Measurements from ENCODE around the gene NGFR.

Gene NGFR

GRCh38 chr17:49555495-49556222, 60.6 kb downstream of the NGFR start:
- Histone ChIP-seq H3K4me1 (ENCODE audit: control insufficient read depth, insufficient read depth, low read length, poor library complexity, severe bottlenecking) (no peaks in the 10 kb centered on the region), H3K4me3 (ENCODE audit: extremely low read depth, insufficient read depth, low read length, poor library complexity, severe bottlenecking) (no peak overlapping the region), H3K9me3 (ENCODE audit: control insufficient read depth, low read length) (no peaks in the 10 kb centered on the region), H3K36me3 (ENCODE audit: control insufficient read depth, insufficient read depth, low read length) (no peaks in the 10 kb centered on the region), H3K27ac (ENCODE audit: low read depth, low read length, severe bottlenecking) (no peak overlapping the region)
- 78 to 83% methylated on average over 14 to 17 of the region's 19 CpGs for WGBS, 2 experiments (ENCODE audit: insufficient coverage in 2 of 2)

- Histone ChIP-seq H3K4me3 (ENCODE audit: extremely low read depth, insufficient read depth, low read length, poor library complexity, severe bottlenecking) (no peak overlapping the region), H3K4me1 (ENCODE audit: control insufficient read depth, insufficient read depth, low read length, poor library complexity, severe bottlenecking) (no peaks in the 10 kb centered on the region), H3K9me3 (ENCODE audit: control insufficient read depth, low read length) (no peaks in the 10 kb centered on the region), H3K36me3 (ENCODE audit: control insufficient read depth, insufficient read depth, low read length) (no peaks in the 10 kb centered on the region), H3K27ac (ENCODE audit: low read depth, low read length, severe bottlenecking) (no peak overlapping the region)
- 11 to 17% methylated on average over 27 to 28 of the region's 30 CpGs for WGBS, 2 experiments (ENCODE audit: insufficient coverage in 2 of 2)
Observed at GRCh38 chr17:49556223-49556943, 61.3 kb downstream of the NGFR start.

- Histone ChIP-seq H3K27ac (ENCODE audit: low read depth, low read length, severe bottlenecking) (no peak overlapping the region), H3K9me3 (ENCODE audit: control insufficient read depth, low read length) (no peaks in the 10 kb centered on the region), H3K4me3 (ENCODE audit: extremely low read depth, insufficient read depth, low read length, poor library complexity, severe bottlenecking) (no peak overlapping the region), H3K36me3 (ENCODE audit: control insufficient read depth, insufficient read depth, low read length) (no peaks in the 10 kb centered on the region), H3K4me1 (ENCODE audit: control insufficient read depth, insufficient read depth, low read length, poor library complexity, severe bottlenecking) (no peaks in the 10 kb centered on the region)
- WGBS, 2 experiments (ENCODE audit: insufficient coverage in 2 of 2), result 16 to 20% methylated on average over 8 of the region's 9 CpGs
Observed at GRCh38 chr17:49557312-49558024, 62.4 kb downstream of the NGFR start.
